Calu3 (cell line): ENCODE results near the gene ZNF397. TPM values are rescaled to one million over a fixed set of nuclear protein-coding genes. Genes with fewer than 3 reads are reported as not detected.

Experiments used
- BruUV-seq: library from RNA; stranded (reverse); fragments of 400-500 nt; replicated peaks from 2 replicates; lab custom pipeline; 2021; lab: Mats Ljungman, UMichigan
- CTCF ChIA-PET: fragments of 300-600 bp; sonication (Branson Sonifier 250); formaldehyde crosslinking; loops from one replicate; lab custom pipeline; 2022; ENCODE audit warnings: antibody characterized with exemption; lab: Charles Lee
- DNase-seq: peaks from one replicate; pipeline ENCODE4 v3.0.0; 2022
- H3K27ac Mint-ChIP-seq: one replicate; pipeline ENCODE4 v1.8.0; 2022; ENCODE audit warnings: mixed read lengths; ENCODE audit not compliant: unreplicated experiment
- H3K27me3 Mint-ChIP-seq: one replicate; pipeline ENCODE4 v1.8.0; 2022; ENCODE audit warnings: mixed read lengths; ENCODE audit not compliant: unreplicated experiment
- H3K36me3 Mint-ChIP-seq: one replicate; pipeline ENCODE4 v1.8.0; 2022; ENCODE audit warnings: mild to moderate bottlenecking, moderate library complexity, mixed read lengths; ENCODE audit not compliant: insufficient read depth, unreplicated experiment
- H3K4me1 Mint-ChIP-seq: one replicate; pipeline ENCODE4 v1.8.0; 2022; ENCODE audit warnings: mild to moderate bottlenecking, low read depth, mixed read lengths; ENCODE audit not compliant: unreplicated experiment
- H3K4me3 Mint-ChIP-seq: one replicate; pipeline ENCODE4 v1.8.0; 2022; ENCODE audit warnings: mild to moderate bottlenecking, low read depth, moderate library complexity, mixed read lengths; ENCODE audit not compliant: unreplicated experiment
- H3K9me3 Mint-ChIP-seq: one replicate; pipeline ENCODE4 v1.8.0; 2022; ENCODE audit warnings: low read depth, mixed read lengths; ENCODE audit not compliant: unreplicated experiment
- CTCF ChIP-seq: fragments of 200-600 bp; IDR thresholded peaks from one replicate; pipeline ENCODE4 v1.8.0; 2022; ENCODE audit warnings: antibody characterized with exemption; ENCODE audit not compliant: unreplicated experiment
- intact Hi-C: fragments of 100-400 bp; cut with micrococcal nuclease; formaldehyde crosslinking; loops from one replicate; pipeline ENCODE4 v1.10.0; 2022; ENCODE audit not compliant: unreplicated experiment
- total RNA-seq: library from RNA; stranded (reverse); gene quantifications from 2 replicates; pipeline ENCODE4 v1.2.3, GENCODE V29; 2022

The ZNF397 gene
- total RNA-seq, 1 experiment from 2014 or later = 27.9 TPM

DNA sequence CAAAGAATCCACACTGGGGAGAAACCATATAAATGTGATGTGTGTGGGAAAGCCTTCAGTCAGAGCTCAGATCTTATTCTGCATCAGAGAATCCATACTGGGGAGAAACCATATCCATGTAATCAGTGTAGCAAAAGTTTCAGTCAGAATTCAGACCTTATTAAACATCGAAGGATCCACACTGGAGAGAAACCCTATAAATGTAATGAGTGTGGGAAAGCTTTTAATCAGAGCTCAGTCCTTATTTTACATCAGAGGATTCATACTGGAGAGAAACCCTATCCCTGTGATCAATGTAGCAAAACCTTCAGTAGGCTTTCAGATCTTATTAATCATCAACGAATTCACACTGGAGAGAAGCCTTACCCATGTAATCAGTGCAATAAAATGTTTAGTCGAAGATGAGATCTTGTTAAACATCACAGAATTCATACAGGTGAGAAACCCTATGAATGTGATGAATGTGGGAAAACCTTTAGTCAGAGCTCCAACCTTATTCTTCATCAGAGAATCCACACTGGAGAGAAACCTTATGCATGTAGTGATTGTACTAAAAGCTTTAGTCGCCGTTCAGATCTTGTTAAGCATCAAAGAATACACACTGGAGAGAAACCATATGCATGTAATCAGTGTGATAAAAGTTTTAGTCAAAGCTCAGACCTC, 65.9 kb downstream of the ZNF397 start:
- Mint-ChIP-seq H3K4me3 (no peak overlapping the region), H3K4me1 (no peaks in the 10 kb centered on the region), H3K36me3 (peaks cover 16% of the 10 kb centered on the region), H3K9me3 (peaks cover 24% of the 10 kb centered on the region), H3K27me3 (no peaks in the 10 kb centered on the region), H3K27ac (no peak overlapping the region)
- intact Hi-C loops = no loop called here
- DNase-seq = no peak
- CTCF ChIA-PET = no interaction called here
- no TSS peak for BruUV-seq
- TF ChIP-seq CTCF = no peak

Other genes starting within 250 kb of the ZNF397 start
- gene MAPRE2, start 199.6 kb upstream of the ZNF397 start, total RNA-seq = 31.4 and 32.9 TPM in 2 replicates
- gene ZSCAN30, start 49.2 kb downstream of the ZNF397 start, total RNA-seq = 15.9 and 17.0 TPM in 2 replicates
- gene ZNF24, start 103.4 kb downstream of the ZNF397 start, total RNA-seq = 56.3 and 60.0 TPM in 2 replicates
- 1.7 and 2.7 TPM in 2 replicates for gene ZNF396, start 136.3 kb downstream of the ZNF397 start, total RNA-seq